IPS-NIHi11 (cell line): ENCODE data around the gene TNFSF12.

Experiments
- DNase-seq: peaks from one replicate; pipeline ENCODE4 v3.0.0; 2012; ENCODE audit warnings: mixed read lengths, low spot score

TNFSF12 gene

GRCh38 chr17:7570351-7570750, 21.5 kb downstream of the TNFSF12 start:
- DNase-seq = no peak

DNA sequence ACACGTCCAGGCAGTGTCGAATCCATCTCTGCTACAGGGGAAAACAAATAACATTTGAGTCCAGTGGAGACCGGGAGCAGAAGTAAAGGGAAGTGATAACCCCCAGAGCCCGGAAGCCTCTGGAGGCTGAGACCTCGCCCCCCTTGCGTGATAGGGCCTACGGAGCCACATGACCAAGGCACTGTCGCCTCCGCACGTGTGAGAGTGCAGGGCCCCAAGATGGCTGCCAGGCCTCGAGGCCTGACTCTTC, 23.4 kb downstream of the TNFSF12 start:
- no peak for DNase-seq

DNA sequence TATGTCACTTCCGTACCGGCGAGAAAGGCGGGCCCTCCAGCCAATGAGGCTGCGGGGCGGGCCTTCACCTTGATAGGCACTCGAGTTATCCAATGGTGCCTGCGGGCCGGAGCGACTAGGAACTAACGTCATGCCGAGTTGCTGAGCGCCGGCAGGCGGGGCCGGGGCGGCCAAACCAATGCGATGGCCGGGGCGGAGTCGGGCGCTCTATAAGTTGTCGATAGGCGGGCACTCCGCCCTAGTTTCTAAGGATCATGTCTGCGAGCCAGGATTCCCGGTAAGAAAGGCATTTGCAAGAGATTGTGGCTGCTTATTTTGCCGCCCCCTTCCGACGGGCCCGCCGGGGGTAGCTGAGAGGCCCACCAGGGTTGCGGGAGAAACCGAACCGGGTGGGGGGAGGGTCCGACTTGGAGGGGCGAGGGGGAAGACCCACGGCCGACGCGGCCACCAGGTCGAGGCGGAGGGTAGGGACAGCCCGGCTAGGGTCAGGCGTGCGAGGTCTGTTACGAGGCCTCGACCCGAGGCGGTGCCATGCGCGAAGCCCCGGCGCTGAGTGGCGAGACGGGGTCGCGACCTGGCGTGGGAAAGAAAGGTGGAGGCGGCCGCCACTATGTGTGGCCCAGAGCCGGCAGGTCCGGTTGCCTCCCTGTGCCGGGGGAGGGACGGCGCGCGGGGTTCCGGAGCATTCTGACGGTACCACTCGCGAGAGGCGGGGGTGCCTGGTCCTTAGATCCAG, 23.9 kb downstream of the TNFSF12 start:
- peak; percentile 94 for DNase-seq

GRCh38 chr17:7573324-7574080, 24.6 kb downstream of the TNFSF12 start:
- DNase-seq = peak; percentile 88

- DNase-seq = no peak
Observed at GRCh38 chr17:7574176-7574953, 25.5 kb downstream of the TNFSF12 start.

DNA sequence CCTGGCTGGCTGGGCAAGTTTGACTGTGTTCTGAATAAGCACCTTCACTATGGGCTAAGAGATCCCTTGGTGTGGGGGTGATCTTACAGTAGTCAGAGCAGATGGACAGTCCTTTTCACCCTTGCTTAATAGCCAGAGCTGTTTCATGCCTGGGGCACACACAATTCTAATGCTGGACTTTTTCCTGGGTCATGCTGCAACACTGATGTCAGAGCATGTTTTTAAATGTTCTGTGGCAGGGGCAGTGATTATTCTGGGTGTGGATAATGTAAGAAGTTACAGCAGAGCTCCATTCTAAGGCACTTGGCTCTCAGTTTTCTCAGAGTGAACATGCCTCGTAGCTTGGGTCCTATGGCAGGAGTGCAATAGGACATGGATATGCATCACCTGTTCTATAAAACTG, 26.6 kb downstream of the TNFSF12 start:
- DNase-seq = no peak

GRCh38 chr17:7575959-7576358, 27.1 kb downstream of the TNFSF12 start:
- no peak for DNase-seq

GRCh38 chr17:7576432-7576937, 27.6 kb downstream of the TNFSF12 start:
- DNase-seq = no peak

DNA sequence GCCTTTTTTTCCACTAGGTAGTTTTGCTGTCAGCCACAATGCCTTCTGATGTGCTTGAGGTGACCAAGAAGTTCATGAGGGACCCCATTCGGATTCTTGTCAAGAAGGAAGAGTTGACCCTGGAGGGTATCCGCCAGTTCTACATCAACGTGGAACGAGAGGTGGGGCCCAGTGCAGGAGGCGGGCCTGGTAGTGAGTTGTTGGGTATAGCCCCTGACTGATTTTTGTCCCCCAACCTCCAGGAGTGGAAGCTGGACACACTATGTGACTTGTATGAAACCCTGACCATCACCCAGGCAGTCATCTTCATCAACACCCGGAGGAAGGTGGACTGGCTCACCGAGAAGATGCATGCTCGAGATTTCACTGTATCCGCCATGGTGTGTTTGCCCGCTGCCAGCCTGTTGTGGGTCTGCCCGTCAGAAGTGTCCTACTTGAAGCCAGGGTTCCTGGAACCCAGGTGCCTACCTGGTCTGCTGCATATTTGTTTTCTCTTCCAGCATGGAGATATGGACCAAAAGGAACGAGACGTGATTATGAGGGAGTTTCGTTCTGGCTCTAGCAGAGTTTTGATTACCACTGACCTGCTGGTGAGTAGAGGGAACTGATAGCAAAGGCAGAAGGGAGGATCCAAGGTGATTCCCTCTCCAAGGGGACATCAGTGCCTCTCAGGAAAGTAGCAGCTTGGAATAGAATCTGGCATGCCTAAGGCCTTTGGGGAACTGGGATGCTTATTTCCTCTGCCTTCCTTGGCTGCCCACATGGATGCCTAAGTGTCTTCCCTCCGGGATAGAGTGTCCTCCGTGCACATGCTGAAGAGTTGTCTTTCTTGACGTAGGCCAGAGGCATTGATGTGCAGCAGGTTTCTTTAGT, 28.7 kb downstream of the TNFSF12 start:
- DNase-seq = no peak

DNA sequence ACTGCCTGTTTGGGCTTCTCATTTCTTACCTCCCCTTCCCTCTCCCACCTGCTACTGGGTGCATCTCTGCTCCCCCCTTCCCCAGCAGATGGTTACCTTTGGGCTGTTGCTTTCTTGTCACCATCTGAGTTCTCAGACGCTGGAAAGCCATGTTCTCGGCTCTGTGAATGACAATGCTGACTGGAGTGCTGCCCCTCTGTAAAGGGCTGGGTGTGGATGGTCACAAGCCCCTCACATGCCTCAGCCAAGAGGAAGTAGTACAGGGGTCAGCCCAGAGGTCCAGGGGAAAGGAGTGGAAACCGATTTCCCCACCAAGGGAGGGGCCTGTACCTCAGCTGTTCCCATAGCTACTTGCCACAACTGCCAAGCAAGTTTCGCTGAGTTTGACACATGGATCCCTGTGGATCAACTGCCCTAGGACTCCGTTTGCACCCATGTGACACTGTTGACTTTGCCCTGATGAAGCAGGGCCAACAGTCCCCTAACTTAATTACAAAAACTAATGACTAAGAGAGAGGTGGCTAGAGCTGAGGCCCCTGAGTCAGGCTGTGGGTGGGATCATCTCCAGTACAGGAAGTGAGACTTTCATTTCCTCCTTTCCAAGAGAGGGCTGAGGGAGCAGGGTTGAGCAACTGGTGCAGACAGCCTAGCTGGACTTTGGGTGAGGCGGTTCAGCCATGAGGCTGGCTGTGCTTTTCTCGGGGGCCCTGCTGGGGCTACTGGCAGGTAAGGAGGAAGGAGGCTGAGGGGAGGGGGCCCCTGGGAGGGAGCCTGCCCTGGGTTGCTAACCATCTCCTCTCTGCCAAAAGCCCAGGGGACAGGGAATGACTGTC, 30.4 kb downstream of the TNFSF12 start, which contains the start of gene CD68:
Gene CD68 (plus strand): TSS at position 638 of the 833 bp plus-strand sequence. CDS start 40 bp downstream, at position 678.
- DNase-seq = no peak

GRCh38 chr17:7579834-7580603, 31.2 kb downstream of the TNFSF12 start:
- DNase-seq = no peak

DNA sequence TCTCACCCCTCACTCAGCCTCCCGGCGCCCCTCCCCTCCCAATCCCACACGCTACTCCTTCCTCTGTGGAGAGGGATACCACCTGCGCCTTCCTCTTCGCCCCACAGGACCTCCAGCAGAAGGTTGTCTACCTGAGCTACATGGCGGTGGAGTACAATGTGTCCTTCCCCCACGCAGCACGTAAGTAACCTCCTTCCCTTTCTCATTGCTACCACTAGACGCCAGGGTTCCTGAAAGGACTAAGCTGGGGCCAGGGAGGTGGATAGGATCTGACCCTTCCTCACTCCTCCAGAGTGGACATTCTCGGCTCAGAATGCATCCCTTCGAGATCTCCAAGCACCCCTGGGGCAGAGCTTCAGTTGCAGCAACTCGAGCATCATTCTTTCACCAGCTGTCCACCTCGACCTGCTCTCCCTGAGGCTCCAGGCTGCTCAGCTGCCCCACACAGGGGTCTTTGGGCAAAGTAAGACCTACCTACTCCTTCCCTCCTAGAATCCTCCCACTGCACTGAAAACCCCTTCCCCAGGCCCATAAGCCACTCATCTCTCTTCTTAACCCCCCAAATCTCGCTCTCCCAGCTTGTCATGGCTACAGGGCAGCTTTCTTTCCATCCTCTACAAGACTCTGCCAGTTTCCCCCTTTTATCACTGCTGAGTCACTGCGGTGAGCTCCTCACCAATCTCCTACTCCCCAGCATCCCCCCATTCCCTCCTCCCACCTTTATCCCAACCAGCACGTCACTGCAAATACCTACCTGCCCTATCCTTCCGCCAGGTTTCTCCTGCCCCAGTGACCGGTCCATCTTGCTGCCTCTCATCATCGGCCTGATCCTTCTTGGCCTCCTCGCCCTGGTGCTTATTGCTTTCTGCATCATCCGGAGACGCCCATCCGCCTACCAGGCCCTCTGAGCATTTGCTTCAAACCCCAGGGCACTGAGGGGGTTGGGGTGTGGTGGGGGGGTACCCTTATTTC, 32.0 kb downstream of the TNFSF12 start:
- no peak for DNase-seq

DNA sequence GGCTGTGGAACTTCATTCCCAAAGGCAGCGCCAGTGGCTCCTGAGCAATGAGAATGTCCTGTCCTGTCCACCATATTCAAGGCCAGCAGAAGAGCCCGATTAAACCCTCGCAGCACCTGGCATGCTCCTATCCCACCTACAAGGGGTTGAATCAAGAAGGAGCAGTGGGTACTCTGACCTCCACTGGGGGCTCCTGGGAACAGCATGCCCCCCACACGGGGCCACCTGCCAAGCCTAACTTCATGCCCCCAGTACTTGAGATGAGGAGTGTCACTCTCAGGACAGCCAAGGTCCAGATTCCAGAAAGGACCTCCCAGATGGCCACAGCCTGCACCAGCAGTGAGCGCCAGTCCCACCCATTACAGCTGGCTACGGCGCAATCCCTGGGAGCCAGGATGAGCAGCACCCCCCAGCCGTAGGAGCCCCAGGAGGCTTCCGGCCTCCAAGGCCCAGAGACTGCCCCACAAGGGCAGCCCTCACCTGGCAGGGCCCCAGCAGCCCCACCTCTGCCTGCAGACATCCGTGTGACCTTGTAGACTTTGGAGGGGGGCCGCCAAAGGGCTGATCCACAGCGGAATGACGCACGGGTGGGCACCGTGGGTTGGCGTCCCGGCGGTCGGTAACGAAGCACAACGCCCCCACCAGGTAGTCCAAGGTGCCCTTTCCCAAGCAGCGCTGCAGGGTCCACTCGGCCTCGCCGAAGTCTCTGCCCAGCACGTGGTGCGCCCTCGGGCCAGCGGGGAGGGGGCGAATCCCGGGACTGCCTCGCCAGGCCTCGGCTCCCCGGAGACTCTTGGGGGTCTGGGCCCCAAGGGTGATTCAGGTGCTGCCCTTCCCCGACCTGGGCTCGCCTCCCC, 33.8 kb downstream of the TNFSF12 start:
- no peak for DNase-seq

DNA sequence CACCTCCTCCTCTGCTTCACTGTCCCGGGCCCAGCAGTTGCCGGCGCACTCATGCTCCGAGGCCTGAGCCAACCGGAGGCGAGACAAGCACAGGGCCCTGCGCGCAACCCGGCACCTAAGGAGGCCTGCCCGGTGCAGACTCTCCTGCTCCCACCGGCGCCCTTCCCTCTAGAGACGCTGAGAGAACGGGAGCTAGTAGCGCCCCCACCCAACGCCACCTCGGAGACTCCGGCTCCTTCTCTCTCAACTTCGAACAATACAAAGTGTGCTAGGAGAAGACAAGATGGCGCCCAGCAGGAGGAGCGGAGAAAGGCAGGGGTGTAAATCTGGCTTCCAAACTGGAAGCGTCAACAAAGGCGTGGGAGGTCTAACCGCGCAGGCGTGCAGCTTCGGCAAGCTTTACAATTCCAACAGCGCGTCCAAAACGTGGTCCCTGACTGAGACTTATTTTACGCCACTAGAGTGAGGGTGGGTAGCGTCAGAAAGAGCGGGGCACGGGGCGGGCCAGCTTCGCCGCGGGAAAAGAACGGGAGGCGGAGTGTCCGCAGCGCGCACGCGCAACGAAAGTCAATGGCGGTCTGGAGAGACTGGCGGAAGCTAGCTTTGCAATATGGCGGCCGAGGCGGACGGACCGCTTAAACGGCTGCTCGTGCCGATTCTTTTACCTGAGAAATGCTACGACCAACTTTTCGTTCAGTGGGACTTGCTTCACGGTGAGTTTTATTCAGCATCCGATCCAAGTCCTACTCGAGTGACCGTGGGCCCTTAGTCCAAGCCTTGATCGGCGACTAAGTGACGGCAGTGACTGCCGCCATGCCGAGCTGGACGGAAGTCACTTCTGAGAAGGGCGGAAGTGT, 34.6 kb downstream of the TNFSF12 start, which contains the start of gene MPDU1:
Gene MPDU1 (plus strand): TSS at position 600 of the 857 bp plus-strand sequence. CDS start 11 bp downstream, at position 611.
- DNase-seq = peak; percentile 86

- DNase-seq = no peak
Observed at GRCh38 chr17:7586673-7587419, 38.0 kb downstream of the TNFSF12 start.
